ENCODE measurements around the gene MBOAT2.

DNA sequence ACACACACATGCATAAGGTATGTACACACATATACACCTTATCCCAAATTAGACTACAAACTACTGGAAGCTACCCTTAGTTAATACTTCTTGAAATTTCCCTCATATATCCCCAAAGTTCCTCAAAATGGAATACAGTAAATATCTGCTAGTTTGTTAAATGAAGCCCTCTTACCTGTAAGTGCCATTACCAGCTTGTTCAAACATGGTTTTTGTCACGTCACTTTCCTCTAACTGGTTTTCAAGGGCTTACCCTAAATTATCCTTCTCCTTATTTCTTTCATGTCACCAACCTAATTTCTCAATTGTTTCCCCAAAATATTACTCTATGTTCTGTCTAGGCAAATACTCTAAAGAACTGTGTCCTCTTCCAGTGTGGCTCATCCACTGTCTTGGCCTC, 141.7 kb downstream of the MBOAT2 start:
- TF ChIP-seq, protein P1, sequence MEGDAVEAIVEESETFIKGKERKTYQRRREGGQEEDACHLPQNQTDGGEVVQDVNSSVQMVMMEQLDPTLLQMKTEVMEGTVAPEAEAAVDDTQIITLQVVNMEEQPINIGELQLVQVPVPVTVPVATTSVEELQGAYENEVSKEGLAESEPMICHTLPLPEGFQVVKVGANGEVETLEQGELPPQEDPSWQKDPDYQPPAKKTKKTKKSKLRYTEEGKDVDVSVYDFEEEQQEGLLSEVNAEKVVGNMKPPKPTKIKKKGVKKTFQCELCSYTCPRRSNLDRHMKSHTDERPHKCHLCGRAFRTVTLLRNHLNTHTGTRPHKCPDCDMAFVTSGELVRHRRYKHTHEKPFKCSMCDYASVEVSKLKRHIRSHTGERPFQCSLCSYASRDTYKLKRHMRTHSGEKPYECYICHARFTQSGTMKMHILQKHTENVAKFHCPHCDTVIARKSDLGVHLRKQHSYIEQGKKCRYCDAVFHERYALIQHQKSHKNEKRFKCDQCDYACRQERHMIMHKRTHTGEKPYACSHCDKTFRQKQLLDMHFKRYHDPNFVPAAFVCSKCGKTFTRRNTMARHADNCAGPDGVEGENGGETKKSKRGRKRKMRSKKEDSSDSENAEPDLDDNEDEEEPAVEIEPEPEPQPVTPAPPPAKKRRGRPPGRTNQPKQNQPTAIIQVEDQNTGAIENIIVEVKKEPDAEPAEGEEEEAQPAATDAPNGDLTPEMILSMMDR (IDR thresholded peaks at IDR 0.05): no peak
- no peak for TF ChIP-seq POLR2A (IDR thresholded peaks at IDR 0.05)
